ENCODE results near the gene SH3TC1.

DNA sequence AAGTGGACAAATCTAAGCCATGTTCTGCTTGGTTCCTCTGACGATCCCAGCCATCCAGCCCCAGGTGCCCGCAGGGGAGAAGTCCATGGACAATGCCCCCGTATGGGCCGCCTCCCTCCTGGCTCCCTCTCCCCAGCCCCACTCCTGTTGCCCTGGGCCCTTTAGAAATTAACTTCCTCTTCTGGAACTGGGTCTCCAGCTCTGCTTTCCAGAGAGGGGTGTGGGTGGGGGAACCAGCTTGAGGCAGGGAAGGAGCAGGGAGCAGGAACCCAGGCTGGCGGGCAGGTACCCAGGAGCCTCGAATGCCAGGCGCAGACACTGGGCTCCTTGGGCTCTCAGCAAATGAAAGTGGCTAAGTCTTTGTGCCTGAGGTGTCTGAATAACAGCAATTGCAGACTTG is 27.8 kb upstream of the SH3TC1 start:
- TF ChIP-seq POLR2A (IDR thresholded peaks at IDR 0.05): no peak
- TF ChIP-seq, protein P1, sequence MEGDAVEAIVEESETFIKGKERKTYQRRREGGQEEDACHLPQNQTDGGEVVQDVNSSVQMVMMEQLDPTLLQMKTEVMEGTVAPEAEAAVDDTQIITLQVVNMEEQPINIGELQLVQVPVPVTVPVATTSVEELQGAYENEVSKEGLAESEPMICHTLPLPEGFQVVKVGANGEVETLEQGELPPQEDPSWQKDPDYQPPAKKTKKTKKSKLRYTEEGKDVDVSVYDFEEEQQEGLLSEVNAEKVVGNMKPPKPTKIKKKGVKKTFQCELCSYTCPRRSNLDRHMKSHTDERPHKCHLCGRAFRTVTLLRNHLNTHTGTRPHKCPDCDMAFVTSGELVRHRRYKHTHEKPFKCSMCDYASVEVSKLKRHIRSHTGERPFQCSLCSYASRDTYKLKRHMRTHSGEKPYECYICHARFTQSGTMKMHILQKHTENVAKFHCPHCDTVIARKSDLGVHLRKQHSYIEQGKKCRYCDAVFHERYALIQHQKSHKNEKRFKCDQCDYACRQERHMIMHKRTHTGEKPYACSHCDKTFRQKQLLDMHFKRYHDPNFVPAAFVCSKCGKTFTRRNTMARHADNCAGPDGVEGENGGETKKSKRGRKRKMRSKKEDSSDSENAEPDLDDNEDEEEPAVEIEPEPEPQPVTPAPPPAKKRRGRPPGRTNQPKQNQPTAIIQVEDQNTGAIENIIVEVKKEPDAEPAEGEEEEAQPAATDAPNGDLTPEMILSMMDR (IDR thresholded peaks at IDR 0.05): no peak

Measured in transverse colon (tissue), 3 donors.